ENCODE results near the gene EPN3. TPM values are rescaled to one million over a fixed set of nuclear protein-coding genes. Genes with fewer than 3 reads are reported as not detected.

The EPN3 gene
- total RNA-seq (2022) (49.4 and 53.2 TPM in 2 replicates), Bru-seq, nascent RNA (percentile 66 among the genes with signal in this experiment), BruChase-seq, experiment 1, labeled RNA remaining after a 2-hour chase (percentile 68 among the genes with signal in this experiment), BruChase-seq, experiment 2, labeled RNA remaining after a 6-hour chase (percentile 66 among the genes with signal in this experiment)
- long read RNA-seq, full-length matches to known transcripts: 14 of 109 reads
- long read RNA-seq, partial matches to known transcripts: 47 of 109 reads
- long read RNA-seq, other reads (novel, unspliced or antisense): 48 of 109 reads

DNA sequence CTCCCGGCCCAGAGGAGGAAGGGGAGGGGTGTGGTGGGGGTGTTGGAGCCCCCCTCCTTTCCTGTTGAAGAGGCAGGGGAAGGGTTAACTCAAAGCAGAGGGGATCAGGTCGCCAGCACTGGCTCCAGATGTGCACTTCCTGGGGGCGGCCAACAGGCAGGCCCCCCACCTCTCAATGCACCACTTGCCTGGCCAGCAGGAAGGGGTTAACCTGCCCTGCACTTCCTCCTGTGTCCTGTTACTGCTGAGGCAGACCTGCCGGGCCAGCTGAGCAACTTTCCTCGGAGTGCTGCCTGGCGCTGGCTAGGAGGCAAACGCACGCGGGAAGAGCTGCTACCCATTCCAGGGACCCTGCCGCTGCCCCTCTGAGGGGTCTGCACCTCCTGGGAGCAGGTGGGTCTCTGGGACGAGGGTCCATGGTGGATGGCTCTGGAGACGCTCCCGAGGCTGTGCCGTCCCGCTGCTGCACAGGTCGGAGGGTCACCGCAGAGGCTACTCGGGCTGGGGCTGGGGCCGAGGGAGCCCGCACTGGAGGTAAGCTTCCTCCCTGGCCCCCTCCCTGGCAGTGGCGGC lies at the start of gene EPN3:
EPN3 (plus strand) TSS at position 284 of the 573 bp plus-strand sequence. CDS start 3,822 bp downstream, outside the sequence.
- H3K4me1 ChIP-seq: peaks cover 33% of the 10 kb centered on the region
- no peaks in the 10 kb centered on the region for H3K36me3 ChIP-seq (ENCODE audit: control insufficient read depth, insufficient read depth, low read length)
- H3K27me3 ChIP-seq (replicated peaks; ENCODE audit: control insufficient read depth, insufficient read depth, low read length): no peaks in the 10 kb centered on the region
- Mint-ChIP-seq H3K36me3 (ENCODE audit: insufficient read depth, unreplicated experiment) (peaks cover 29% of the 10 kb centered on the region), H3K27me3 (ENCODE audit: insufficient read depth, unreplicated experiment) (no peaks in the 10 kb centered on the region), H3K4me3 (ENCODE audit: unreplicated experiment) (peak within 1 kb of the TSS; percentile 87), H3K27ac (ENCODE audit: unreplicated experiment) (peak within 1 kb of the TSS; percentile 80), H3K9me3 (ENCODE audit: unreplicated experiment) (no peaks in the 10 kb centered on the region), H3K4me1 (ENCODE audit: low read depth, unreplicated experiment) (peaks cover 38% of the 10 kb centered on the region)
- ChIA-PET POLR2A (interaction anchor here (0.5 to 2.2 kb wide), 4 partner anchors 10 to 152 kb away, joined by 3 to 20 read pairs (median 4); no protein-coding TSS in a partner anchor), CTCF (interaction anchor here (0.5 to 4.0 kb wide), 14 partner anchors 9 to 160 kb away, joined by 3 to 27 read pairs (median 3); partner anchors contain the start of gene LRRC59)
- H3K9me3 ChIP-seq: no peaks in the 10 kb centered on the region
- no TSS peak for BruUV-seq (replicated peaks)
- peak within 1 kb of the TSS; percentile 82 for H3K4me3 ChIP-seq (ENCODE audit: low read depth, low read length)
- intact Hi-C loops (cut with micrococcal nuclease; ENCODE audit: unreplicated experiment): loop anchor here (1.0 to 2.0 kb wide), 2 partner anchors 10 to 50 kb away; no protein-coding TSS in a partner anchor
- peak; percentile 92 to 96 for DNase-seq
- TF ChIP-seq, protein P1, sequence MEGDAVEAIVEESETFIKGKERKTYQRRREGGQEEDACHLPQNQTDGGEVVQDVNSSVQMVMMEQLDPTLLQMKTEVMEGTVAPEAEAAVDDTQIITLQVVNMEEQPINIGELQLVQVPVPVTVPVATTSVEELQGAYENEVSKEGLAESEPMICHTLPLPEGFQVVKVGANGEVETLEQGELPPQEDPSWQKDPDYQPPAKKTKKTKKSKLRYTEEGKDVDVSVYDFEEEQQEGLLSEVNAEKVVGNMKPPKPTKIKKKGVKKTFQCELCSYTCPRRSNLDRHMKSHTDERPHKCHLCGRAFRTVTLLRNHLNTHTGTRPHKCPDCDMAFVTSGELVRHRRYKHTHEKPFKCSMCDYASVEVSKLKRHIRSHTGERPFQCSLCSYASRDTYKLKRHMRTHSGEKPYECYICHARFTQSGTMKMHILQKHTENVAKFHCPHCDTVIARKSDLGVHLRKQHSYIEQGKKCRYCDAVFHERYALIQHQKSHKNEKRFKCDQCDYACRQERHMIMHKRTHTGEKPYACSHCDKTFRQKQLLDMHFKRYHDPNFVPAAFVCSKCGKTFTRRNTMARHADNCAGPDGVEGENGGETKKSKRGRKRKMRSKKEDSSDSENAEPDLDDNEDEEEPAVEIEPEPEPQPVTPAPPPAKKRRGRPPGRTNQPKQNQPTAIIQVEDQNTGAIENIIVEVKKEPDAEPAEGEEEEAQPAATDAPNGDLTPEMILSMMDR (IDR thresholded peaks at IDR 0.05; ENCODE audit: insufficient read depth in 1 of 2, low read depth in 1 of 2, low read length in 1 of 2, severe bottlenecking in 1 of 2, unreplicated experiment in 1 of 2): peak in 1 of 2 experiments; percentile 3

DNA sequence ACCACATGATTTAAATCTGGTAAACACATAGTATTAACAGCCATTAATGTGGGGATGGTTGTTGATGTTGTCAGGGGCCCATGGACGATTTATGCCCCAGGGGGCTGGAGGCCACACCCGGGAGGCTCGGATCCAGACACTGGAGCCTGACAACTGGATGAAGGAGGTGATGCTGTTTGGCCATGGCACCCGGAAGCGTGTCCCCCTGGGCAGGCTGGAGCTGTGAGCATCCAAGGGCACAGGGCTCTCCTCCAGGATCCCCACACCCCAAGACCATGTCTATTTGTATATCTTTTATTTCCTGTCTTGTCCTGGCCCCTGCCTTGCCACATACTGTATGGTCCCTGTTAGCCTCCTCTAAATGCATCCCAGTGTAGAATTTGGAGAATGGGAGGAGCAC lies 49.3 kb upstream of the EPN3 start:
- TF ChIP-seq, protein P1 (IDR thresholded peaks at IDR 0.05; ENCODE audit: insufficient read depth in 1 of 2, low read depth in 1 of 2, low read length in 1 of 2, severe bottlenecking in 1 of 2, unreplicated experiment in 1 of 2): no peak
- POLR2A ChIA-PET: no interaction called here
- CTCF ChIA-PET: interaction anchor here (0.5 to 2.5 kb wide), 11 partner anchors 10 to 300 kb away, joined by 3 to 14 read pairs (median 4); partner anchors contain the start of gene LRRC59
- Histone ChIP-seq H3K27me3 (replicated peaks; ENCODE audit: control insufficient read depth, insufficient read depth, low read length) (no peaks in the 10 kb centered on the region), H3K36me3 (ENCODE audit: control insufficient read depth, insufficient read depth, low read length) (peaks cover 12% of the 10 kb centered on the region), H3K4me3 (ENCODE audit: low read depth, low read length) (no peak overlapping the region), H3K9me3 (no peaks in the 10 kb centered on the region), H3K4me1 (peaks cover 10% of the 10 kb centered on the region)
- Mint-ChIP-seq H3K9me3 (ENCODE audit: unreplicated experiment) (no peaks in the 10 kb centered on the region), H3K4me3 (ENCODE audit: unreplicated experiment) (no peak overlapping the region), H3K4me1 (ENCODE audit: low read depth, unreplicated experiment) (peaks cover 31% of the 10 kb centered on the region), H3K27me3 (ENCODE audit: insufficient read depth, unreplicated experiment) (no peaks in the 10 kb centered on the region), H3K27ac (ENCODE audit: unreplicated experiment) (no peak overlapping the region), H3K36me3 (ENCODE audit: insufficient read depth, unreplicated experiment) (peaks cover 47% of the 10 kb centered on the region)
- intact Hi-C loops (cut with micrococcal nuclease; ENCODE audit: unreplicated experiment): loop anchor here (2.0 to 5.0 kb wide), 2 partner anchors 50 to 474 kb away; partner anchors contain the start of gene EPN3
- no TSS peak for BruUV-seq (replicated peaks)
- DNase-seq: no peak

DNA sequence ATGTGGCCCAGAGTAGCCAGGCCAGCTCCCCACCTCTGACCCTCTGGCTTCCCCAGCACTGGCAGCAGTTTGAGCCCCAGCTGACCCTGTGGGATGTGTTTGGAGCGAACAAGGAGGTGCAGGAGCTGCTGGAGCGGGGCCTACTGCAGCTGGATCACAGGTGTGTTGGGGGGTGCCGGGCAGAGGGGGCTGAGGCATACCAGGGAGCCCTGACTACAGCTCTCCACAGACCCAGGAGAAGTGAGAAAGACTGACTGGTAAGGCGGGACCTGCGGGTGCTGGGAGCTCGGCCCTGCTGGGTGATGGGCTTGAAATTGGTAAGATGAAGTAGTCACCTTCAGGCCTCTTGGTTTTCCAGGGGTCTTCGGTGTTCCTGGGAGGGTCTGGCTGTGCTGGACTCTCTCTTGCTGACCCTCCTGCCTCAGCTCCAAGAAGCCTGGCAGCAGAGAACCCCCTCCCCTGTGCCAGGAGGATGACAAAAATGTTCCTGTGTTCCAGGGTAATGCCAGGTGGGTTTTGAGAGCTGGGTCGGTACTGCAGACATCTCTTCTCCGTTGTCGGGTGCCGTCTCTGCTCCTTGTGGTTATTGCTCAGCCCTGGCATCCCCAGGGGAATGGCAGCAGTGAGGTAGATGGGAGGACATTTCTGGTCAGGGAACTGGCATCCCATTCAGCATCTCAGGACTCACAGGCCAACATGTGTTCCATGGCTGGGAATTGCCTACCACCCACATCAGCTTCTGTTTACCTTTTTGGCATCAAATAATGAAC lies 48.0 kb upstream of the EPN3 start:
- H3K4me3 ChIP-seq (ENCODE audit: low read depth, low read length): no peak overlapping the region
- no peaks in the 10 kb centered on the region for H3K9me3 ChIP-seq
- H3K36me3 ChIP-seq (ENCODE audit: control insufficient read depth, insufficient read depth, low read length): peaks cover 12% of the 10 kb centered on the region
- H3K9me3 Mint-ChIP-seq (ENCODE audit: unreplicated experiment): no peaks in the 10 kb centered on the region
- no peak overlapping the region for H3K4me3 Mint-ChIP-seq (ENCODE audit: unreplicated experiment)
- H3K4me1 Mint-ChIP-seq (ENCODE audit: low read depth, unreplicated experiment): peaks cover 24% of the 10 kb centered on the region
- H3K27me3 ChIP-seq (replicated peaks; ENCODE audit: control insufficient read depth, insufficient read depth, low read length): no peaks in the 10 kb centered on the region
- H3K36me3 Mint-ChIP-seq (ENCODE audit: insufficient read depth, unreplicated experiment): peaks cover 37% of the 10 kb centered on the region
- DNase-seq: peak in 1 of 2 experiments; percentile 44
- peaks cover 8% of the 10 kb centered on the region; the same call in 1 of the 2 replicates for H3K4me1 ChIP-seq
- H3K27me3 Mint-ChIP-seq (ENCODE audit: insufficient read depth, unreplicated experiment): no peaks in the 10 kb centered on the region
- TF ChIP-seq, protein P1 (IDR thresholded peaks at IDR 0.05; ENCODE audit: insufficient read depth in 1 of 2, low read depth in 1 of 2, low read length in 1 of 2, severe bottlenecking in 1 of 2, unreplicated experiment in 1 of 2): no peak
- no TSS peak for BruUV-seq (replicated peaks)
- intact Hi-C loops (cut with micrococcal nuclease; ENCODE audit: unreplicated experiment): loop anchor here (5.0 kb wide), 1 partner anchor 473 kb away; no protein-coding TSS in a partner anchor
- no peak overlapping the region for H3K27ac Mint-ChIP-seq (ENCODE audit: unreplicated experiment)
- POLR2A ChIA-PET: no interaction called here
- CTCF ChIA-PET: interaction anchor here (0.6 to 2.4 kb wide), 7 partner anchors 9 to 214 kb away, joined by 3 to 11 read pairs (median 4); no protein-coding TSS in a partner anchor

Measured in Caco-2 (cell line).